HG02970 (cell line): ENCODE data around the gene HNRNPH2.
A peak's percentile ranks its signal among the peaks of the same experiment; 100 is the strongest.

Experiments used
- ATAC-seq: cut with Tn5 transposase; IDR thresholded peaks from one replicate; pipeline ENCODE4 v1.9.1; 2021; ENCODE audit warnings: mild to moderate bottlenecking, moderate library complexity, moderate number of reproducible peaks; ENCODE audit not compliant: unreplicated experiment, low FRiP score

HNRNPH2 gene, protein sequence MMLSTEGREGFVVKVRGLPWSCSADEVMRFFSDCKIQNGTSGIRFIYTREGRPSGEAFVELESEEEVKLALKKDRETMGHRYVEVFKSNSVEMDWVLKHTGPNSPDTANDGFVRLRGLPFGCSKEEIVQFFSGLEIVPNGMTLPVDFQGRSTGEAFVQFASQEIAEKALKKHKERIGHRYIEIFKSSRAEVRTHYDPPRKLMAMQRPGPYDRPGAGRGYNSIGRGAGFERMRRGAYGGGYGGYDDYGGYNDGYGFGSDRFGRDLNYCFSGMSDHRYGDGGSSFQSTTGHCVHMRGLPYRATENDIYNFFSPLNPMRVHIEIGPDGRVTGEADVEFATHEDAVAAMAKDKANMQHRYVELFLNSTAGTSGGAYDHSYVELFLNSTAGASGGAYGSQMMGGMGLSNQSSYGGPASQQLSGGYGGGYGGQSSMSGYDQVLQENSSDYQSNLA

DNA sequence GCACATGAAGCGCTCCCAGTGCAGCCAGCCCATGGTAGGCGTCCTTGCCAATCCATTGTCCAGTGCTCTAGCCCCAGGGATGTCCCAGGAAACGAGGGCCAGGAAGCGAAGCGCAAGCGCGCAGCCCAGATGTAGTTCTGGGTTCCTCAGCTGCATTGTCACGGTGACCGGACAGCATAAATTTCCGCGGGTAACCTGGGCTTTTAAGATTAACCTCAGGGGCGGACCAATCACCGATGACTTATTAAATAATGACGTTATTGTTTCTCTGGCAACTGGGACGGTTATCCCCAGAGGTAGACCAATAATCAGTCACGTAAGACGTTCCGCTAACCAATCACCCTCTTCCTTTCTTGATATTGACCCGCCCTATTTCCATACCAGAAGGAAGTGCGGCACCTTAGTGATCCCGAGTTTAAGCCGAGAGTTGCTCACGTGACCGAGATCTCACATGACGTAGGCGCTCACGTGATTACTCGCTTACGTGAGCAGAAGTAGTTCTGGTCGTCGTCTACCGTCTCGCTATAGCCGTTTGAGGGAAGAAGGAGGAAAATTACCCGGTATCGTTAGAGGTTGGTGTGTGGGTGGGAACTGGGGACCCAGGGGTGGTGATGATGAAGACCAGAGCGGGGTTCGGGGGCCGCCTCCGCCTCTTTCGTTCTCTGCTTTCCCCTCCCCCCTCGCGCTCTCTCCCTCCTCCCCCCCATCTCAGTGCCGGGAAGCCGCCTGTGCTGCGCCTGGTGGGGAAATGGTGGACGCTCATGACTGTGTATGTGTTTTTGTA, at the start of gene HNRNPH2, which contains the start of gene GLA:
Gene HNRNPH2 (plus strand): TSS at position 475 of the 784 bp plus-strand sequence. CDS start 3,767 bp downstream, outside the sequence.
Gene GLA (minus strand): TSS at position 178 of the 784 bp plus-strand sequence. CDS start 22 bp downstream, at position 156.
- ATAC-seq, result peak; percentile 97

DNA sequence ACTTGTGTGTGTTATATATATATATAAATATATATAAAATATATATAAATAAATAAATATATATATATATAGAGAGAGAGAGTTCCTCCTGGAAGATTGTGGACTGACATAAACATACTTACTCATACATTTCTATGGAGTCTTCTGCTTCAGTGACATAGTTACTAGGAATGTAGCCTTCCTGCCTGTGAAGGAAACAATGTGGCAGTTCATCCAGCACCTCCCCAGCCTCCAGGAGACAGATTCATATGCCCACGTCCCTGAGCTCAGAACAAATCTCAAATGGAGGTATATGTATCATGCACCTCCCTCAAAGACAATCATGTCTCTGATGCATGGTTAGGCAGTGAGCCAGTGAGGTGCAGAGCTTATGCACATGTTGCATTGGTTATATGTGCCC, 48.1 kb upstream of the HNRNPH2 start:
- ATAC-seq, result no peak

DNA sequence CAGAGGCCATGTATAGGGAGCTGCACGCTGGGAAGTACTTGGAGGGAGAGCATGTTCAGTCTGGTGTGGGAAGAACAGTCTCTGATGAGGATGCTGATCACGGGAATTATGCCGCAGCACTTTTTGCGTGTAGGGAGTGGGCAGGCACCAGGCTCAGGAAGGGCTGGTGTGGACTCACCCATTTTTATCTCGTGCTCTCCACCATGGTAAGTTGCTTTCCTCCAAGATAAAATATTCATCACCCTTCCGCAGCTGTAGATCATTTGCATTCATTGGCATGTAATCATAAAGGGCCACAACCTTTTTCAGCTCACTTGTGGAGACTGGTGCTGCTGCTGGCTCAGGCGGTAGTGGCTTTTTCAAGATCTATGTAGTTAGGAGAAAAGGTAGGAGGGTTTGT, 47.6 kb upstream of the HNRNPH2 start:
- no peak for ATAC-seq

DNA sequence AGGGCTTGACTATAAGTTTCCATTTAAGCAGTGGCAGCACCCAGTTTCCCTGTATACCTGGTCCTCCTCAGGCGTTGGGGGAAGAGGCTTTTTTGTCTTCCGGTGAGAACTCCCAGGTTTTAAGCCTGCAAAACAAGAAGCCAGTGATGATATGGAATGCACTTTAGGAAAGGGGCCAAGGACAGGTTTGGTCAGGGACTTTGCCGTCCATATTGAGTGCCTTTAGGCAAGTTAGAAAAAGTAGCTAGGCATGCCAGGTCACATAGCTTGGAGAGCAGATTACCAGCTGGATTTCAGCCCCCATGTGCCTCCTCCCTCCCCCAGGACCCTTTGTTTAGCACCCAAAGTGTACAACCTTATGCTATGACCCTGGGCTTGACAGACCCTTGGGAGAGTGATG, 45.9 kb upstream of the HNRNPH2 start:
- ATAC-seq, result no peak

DNA sequence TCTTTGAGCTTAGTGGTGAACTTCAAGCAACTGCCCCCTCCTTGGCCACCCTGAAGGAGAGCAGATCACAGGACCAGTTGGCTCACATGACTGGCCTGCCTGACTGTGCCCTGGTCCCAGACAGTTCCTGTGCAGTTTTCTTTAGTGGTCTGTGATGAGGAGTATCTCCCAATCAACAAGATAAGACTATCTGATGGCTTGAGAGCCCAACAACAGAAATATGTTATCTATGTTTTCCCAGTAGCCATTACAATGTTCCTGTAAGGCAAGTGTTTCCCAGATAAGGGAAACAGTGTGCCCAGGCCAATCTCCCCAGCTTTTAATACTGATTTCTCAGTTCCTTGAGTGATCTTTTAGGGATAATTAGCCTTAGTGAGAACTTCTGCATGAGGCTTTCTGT, 45.3 kb upstream of the HNRNPH2 start:
- ATAC-seq, result no peak

DNA sequence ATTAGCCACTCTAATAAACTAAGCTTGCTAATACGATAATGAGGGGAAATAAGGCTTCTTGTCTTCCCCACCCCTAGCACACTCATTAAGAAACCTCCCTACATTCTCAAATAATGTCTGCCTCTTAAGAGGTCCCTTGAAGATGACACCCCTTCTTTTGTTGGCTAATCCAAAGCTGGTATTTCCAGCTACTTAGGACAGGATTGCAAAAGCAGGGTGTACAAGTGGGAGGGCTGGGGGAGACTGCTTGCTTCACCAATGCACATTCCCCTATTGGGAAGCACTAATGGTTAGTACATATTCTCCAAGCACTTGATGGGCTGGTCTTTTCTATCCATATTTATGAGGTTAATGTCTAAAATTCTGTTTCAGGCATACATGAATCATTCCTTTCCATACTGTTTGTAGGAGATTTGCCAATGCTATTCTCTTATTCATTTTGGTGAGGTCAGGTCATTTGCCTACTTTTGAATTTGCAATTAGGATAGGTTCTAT, 42.7 kb upstream of the HNRNPH2 start:
- ATAC-seq, result no peak

DNA sequence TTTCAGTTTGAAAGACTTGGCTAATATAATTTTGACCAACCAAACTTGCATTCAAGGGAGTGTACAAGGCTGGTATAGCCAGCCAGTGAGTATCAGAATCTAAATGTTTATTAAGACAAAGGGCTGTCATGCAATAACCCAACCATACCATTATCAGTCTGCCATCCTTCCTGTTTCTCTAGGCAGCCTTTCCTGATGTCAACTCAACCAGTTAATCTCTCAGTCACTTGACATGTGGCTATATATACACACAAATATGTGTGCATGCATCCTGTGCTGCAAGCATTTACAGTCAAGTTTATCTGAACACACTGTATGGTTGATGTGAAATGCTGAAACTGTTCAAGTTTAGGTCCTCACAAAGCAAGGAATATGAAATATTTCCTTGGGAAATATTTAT, 39.2 kb upstream of the HNRNPH2 start:
- no peak for ATAC-seq

DNA sequence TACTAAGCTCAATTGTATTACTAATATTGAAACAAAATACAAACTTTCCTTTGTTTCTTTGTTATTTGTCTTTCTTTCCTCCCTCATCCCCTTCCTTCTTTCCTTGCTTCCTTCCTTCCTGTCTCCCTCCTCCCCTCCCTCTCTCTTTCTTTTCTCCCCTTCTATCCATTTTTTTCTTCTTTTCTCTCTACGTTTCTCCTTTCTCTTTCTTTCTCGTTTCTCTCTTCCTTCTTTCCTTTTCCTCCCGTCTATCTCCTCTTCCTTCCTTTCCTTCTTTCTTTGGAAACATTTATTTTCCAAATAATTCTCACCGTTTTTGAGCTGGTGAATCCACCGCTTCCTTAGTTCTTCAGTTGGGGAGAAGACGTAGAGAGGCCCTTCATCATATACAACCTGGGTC, 38.3 kb upstream of the HNRNPH2 start:
- ATAC-seq, result no peak

DNA sequence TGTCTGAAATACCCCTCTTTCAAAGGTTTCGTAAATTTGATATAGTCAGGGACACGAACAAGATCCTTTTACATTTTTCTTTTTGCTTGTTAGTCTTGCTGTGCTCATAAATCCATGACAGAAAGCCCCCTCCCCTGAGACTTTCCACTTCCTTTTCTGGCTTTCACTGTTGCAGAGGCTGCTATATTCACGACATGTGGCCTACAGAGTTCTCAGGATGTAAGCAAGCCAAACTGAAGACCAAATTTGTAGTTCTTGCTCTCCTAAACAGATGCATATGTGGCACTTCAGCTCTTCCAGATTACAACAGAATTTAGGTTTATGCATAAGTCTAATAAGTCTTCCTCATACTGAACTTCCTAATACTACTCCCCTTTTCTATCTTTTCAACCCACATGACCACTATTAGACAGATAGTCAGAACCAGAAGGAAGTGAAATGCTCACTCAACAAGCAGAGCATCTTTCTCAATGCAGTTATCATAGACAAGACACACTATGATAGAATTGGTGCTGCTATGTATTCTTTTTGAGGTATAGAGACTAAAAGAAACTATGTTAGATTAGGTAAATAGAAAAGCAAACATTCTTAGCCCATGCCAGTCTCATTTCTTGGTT, 37.0 kb upstream of the HNRNPH2 start:
- no peak for ATAC-seq

DNA sequence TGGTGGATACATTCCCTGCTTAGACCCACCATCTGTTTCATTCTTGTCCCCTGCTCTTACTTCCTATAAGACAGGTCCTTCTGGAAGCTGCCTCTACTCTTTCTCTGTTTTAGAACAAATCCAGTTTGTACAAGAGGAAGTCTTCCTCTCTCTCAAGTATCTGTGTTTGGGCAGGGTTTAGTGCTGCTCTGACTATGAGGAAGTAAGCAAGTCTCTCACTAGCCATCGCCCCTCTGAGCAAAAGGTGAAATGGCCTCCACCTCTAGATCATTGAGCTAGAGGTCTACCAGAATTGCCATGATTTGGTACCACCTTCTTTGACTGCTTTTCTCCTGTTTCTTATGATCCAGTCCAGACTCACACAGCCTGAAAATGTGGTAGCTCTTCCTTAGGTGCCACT, 30.5 kb upstream of the HNRNPH2 start:
- no peak for ATAC-seq

DNA sequence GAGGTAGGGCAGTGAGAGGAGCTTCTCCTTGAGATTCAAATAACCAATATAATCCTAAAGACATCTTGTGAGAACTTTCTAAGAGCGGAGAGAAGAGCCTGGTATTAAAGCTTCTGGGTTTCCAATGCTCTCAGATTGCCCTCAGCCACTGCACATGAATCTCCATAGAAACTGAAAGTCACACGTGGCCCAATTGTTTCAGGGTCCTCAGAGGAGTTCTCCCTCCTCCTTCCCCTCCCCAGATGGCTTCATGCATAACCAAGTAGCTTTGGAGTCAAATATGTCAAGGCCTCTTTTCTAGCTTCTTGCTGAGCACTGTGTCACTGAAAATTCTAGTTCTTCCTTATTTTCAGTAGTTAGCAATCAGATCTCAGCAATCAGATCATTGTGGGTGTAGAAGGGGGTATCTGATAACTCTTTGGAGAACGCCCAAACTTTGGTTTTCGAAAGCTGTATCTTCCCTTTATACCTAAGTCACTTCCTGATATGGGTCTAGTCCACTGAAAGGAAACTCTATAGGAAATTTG, 24.3 kb upstream of the HNRNPH2 start:
- ATAC-seq, result peak; percentile 52

DNA sequence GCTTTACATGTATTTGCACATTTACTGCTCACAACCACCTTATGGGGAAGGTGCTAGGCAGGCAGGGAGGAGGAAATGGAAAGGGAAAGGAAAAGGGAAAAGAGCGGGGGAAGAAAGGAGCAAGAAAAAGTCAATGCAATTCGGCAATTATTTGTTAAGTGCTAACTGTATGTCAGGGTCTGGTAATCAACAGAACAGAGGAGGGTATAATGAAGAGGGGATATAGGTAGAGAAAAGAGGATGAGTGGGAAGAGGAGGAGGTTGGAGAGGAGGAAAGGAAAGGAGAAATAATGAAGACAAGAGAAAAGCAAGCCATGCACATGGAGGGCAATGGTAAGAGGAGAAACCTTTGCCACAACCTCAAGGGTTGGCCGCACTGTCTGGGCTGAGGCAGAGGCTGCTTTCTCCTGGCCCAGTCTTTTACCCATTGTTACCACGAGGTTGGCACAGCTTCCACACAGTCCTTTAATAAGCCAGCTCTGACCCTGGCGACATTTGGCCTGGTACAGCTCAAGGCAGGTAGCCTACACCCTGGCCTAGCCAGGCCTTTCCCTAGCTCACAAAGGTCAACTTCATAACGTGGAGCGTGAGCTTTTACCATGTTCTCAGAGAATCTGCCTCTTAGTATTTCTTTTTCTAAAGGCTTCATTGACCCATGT, 22.9 kb upstream of the HNRNPH2 start:
- ATAC-seq, result no peak

DNA sequence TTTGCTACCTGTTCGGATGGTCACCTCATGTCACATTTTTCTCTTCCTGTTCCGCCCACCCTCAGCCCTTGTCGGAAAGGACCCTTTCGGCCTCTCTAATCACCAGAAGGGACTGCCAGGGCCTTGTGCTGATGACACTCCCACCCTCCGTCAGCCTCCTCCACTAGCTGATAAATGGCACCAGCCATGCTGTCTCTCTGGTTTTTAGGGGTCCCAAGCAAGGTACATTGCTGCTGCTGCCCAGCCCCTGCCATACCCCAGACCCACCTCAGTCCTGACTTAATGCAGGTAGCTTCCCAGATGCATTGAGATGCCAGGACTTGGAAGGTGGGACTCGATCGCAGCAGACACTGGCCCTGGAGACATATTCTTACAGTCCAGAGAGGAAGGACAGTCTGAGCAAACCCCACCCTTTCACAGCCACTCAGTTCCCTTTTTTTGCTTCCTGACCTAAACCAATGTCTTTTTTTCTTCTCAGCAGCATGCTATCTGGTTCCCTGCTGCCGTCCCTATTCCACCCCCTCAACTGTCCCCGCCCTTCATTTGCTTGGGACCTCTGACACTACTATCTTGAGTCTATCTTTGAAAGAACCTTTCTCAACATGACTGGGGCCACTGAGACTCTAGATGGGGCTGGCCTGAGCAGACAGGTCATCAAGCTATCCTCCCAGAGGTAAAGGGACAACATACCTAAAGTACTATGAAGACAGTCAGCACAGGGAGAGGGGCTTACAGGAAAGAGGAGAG, 22.1 kb upstream of the HNRNPH2 start, which contains the start of gene BTK:
Gene BTK (minus strand): TSS at position 397 of the 747 bp plus-strand sequence. CDS start 10,907 bp downstream, outside the sequence.
- no peak for ATAC-seq

DNA sequence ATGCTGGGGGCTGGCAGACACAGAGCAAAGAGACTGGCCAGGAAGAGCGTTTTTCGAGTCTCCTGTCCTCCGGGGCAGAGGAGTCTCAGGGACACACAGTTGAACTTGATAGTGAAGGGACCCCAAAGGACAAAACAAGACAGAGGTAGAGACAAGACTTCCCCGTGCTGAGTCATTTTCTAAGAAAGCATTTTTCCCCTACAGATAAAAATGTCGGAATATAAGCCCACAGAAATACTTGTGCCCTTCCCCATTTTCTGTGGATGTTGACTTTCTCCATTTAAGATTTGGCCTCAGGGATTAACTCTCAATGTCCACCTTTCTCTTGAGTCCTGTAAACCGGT, 21.5 kb upstream of the HNRNPH2 start:
- no peak for ATAC-seq

DNA sequence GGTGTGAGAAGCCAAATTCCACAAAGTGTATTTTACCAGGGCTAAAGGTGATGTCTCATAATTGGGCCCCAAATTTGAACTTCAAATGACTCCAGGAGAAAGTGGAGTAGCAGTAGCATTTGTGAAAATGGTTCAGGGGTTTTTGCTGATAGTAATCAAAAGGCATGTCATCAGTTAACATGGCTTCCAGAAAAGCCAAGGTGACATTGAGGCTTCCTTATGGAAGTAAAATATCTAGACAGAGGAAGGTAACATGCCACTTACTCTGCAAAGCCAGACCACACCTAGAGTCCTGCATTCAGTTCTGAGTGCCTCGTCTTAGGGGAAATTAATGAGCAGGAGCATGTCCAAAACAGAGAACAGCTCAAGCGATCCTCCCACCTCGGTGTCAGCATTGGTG, 19.4 kb upstream of the HNRNPH2 start:
- ATAC-seq, result no peak

DNA sequence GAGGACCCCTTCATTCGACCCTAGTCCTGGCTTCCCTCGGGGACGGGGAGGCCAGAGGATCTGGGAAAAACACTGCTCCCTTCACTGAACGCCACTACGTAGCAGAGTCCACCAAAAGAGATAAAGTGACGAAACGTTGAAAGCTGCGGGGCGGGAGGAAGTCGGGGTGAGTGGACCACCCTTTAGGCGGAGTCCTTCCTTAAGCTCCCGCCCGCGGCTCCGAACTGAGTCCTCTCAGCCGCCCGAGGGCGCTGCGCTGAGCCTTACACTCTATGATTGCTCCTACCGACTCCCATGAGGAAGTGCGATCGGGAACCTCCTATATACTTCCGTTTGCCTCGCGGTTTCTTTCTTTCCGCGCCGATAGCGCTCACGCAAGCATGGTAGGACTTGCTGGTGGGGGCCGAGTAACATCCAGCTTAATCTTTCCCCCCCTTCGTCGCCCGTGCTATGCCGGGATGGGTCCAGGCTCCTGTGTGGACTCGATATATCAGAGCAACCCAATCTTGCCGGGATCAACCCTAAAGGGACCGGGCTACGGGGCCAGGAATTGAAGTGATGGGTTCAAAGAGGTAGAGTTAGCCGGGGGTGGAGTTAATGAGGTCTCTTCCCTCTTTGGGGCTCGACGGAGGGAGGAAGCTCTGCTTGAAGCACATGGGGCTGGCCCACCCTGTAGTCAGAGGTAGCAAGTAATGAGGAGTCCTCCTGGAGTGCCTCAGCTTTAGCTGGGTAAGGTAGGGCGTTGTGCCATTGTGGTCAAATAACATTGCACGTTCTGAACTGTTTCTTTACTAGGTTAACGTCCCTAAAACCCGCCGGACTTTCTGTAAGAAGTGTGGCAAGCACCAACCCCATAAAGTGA, 17.1 kb upstream of the HNRNPH2 start, which contains the start of gene RPL36A:
Gene RPL36A (plus strand): TSS at position 348 of the 862 bp plus-strand sequence. CDS start 33 bp downstream, at position 381.
- peak; percentile 68 for ATAC-seq

DNA sequence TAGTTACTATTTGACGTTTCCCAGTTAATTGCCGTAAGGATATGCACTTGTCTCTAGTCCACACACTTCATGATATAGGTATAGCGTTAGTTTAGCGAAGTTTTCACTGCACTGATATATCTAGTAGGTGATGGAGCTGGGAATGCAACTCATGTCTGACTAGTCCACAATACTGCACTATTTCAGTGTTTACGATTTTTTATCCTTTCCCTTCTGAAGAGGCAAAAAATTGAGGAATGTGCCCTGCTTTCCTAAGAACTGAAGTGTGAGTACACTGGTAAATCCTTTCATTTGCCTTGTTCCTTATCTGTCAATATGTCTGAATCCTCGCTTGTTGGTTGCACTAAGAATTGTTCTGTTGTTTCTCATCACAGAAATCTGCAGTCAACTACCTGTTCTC, 16.2 kb upstream of the HNRNPH2 start:
- ATAC-seq, result no peak

DNA sequence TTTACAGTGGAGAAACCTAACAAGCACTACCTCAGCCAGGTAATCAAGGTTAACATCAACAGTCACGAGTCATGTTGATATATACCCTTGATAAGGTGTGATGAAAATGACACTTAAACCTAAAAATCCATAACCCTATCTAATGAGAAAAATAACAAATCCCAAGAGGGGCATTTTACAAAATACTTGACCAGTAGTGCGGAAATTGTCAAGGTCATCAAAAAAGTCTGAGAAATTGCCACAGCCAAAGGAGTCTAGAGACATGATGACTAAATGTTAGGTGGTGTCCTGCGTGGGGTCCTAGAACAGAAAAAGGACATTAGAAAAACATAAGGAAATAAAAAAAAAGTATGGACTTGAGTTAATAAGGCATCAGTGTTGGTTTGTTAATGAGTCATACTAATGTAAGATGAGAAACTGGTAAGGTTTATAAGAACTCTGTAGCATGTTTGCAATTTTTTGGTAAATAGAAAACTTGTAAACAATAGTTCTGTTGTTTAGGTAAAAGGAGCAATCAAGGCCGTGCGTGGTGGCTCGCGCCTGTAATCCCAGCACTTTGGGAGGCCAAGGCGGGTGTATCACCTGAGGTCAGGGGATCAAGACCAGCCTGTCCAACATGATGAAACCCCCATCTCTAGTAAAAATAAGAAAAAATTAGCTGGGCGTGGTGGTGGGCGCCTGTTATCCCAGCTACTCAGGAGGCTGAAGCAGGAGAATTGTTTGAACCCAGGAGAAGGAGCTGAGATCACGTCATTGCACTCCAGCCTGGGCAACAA, 14.3 kb upstream of the HNRNPH2 start:
- no peak for ATAC-seq
